ENCODE results near the gene SMAD3. TPM values are rescaled to one million over a fixed set of nuclear protein-coding genes. Genes with fewer than 3 reads are reported as not detected.
A peak's percentile ranks its signal among the peaks of the same experiment; 100 is the strongest.
"Not testable (repeated sequence)": the region's sequence is repeated elsewhere in the genome, so short reads cannot be mapped to it uniquely, and the experiment has no call there.

Gene SMAD3
- total RNA-seq, 2 donors from 2014 or later: 13.5 to 47.4 TPM

- Mint-ChIP-seq H3K27me3 (no peaks in the 10 kb centered on the region), H3K36me3 (no peaks in the 10 kb centered on the region), H3K27ac (peak overlapping the region in 1 of 2 donors; percentile 79), H3K4me1 (ENCODE audit: low read depth in 2 of 2) (peaks cover 57% of the 10 kb centered on the region in 2 donors), H3K9me3 (no peaks in the 10 kb centered on the region), H3K4me3 (no peak overlapping the region)
- no peak for DNase-seq (ENCODE audit: low spot score)
- no peak for ATAC-seq
These were observed 80.8 kb downstream of the SMAD3 start for GRCh38 chr15:67146234-67146633.

- no peaks in the 10 kb centered on the region for H3K27me3 Mint-ChIP-seq
- H3K9me3 Mint-ChIP-seq: no peaks in the 10 kb centered on the region
- no peaks in the 10 kb centered on the region for H3K36me3 Mint-ChIP-seq
- H3K4me1 Mint-ChIP-seq (ENCODE audit: low read depth in 2 of 2): peaks cover 56 to 57% of the 10 kb centered on the region in 2 donors
- H3K27ac Mint-ChIP-seq: peak overlapping the region in 1 of 2 donors; percentile 79
- ATAC-seq: no peak
- DNase-seq (ENCODE audit: low spot score): no peak
- no peak overlapping the region for H3K4me3 Mint-ChIP-seq
These were observed 81.5 kb downstream of the SMAD3 start for GRCh38 chr15:67146875-67147381.

GRCh38 chr15:67147396-67147949 lies 82.1 kb downstream of the SMAD3 start:
- H3K36me3 Mint-ChIP-seq: no peaks in the 10 kb centered on the region
- DNase-seq (ENCODE audit: low spot score) (no peak), ATAC-seq (no peak)
- H3K9me3 Mint-ChIP-seq: no peaks in the 10 kb centered on the region
- H3K27me3 Mint-ChIP-seq: no peaks in the 10 kb centered on the region
- peak overlapping the region in 1 of 2 donors; percentile 79 for H3K27ac Mint-ChIP-seq
- peaks cover 56 to 61% of the 10 kb centered on the region in 2 donors for H3K4me1 Mint-ChIP-seq (ENCODE audit: low read depth in 2 of 2)
- no peak overlapping the region for H3K4me3 Mint-ChIP-seq

- no peak for ATAC-seq
- Mint-ChIP-seq H3K9me3 (no peaks in the 10 kb centered on the region), H3K27ac (peak overlapping the region in 1 of 2 donors; percentile 80)
These were observed 82.8 kb downstream of the SMAD3 start for GRCh38 chr15:67148196-67148701.

GRCh38 chr15:67149068-67149772 lies 83.8 kb downstream of the SMAD3 start:
- ATAC-seq: no peak
- Mint-ChIP-seq H3K9me3 (no peaks in the 10 kb centered on the region), H3K27ac (peak overlapping the region in 1 of 2 donors; percentile 80), H3K4me1 (ENCODE audit: low read depth in 2 of 2) (peaks cover 60 to 66% of the 10 kb centered on the region in 2 donors), H3K27me3 (no peaks in the 10 kb centered on the region), H3K4me3 (peak overlapping the region; percentile 26), H3K36me3 (no peaks in the 10 kb centered on the region)
- DNase-seq (ENCODE audit: low spot score): no peak

More at GRCh38 chr15:67148196-67148701, 82.8 kb downstream of the SMAD3 start:
- H3K36me3 Mint-ChIP-seq: no peaks in the 10 kb centered on the region
- H3K4me1 Mint-ChIP-seq (ENCODE audit: low read depth in 2 of 2): peaks cover 60 to 64% of the 10 kb centered on the region in 2 donors
- H3K4me3 Mint-ChIP-seq: no peak overlapping the region
- no peaks in the 10 kb centered on the region for H3K27me3 Mint-ChIP-seq
- DNase-seq (ENCODE audit: low spot score): no peak

GRCh38 chr15:67149773-67150022 lies 84.3 kb downstream of the SMAD3 start:
- ATAC-seq (no peak), DNase-seq (ENCODE audit: low spot score) (no peak)
- H3K4me1 Mint-ChIP-seq (ENCODE audit: low read depth in 2 of 2): peaks cover 59 to 64% of the 10 kb centered on the region in 2 donors
- peak overlapping the region in 1 of 2 donors; percentile 90 for H3K27ac Mint-ChIP-seq
- no peaks in the 10 kb centered on the region for H3K36me3 Mint-ChIP-seq
- peak overlapping the region; percentile 73 for H3K4me3 Mint-ChIP-seq
- H3K27me3 Mint-ChIP-seq: no peaks in the 10 kb centered on the region
- H3K9me3 Mint-ChIP-seq: no peaks in the 10 kb centered on the region

- H3K4me1 Mint-ChIP-seq (ENCODE audit: low read depth in 2 of 2): peaks cover 56 to 58% of the 10 kb centered on the region in 2 donors
- H3K27me3 Mint-ChIP-seq: no peaks in the 10 kb centered on the region
- no peaks in the 10 kb centered on the region for H3K9me3 Mint-ChIP-seq
- no peaks in the 10 kb centered on the region for H3K36me3 Mint-ChIP-seq
- DNase-seq (ENCODE audit: low spot score) (no peak), ATAC-seq (peak; percentile 74 to 75)
- H3K27ac Mint-ChIP-seq: peak overlapping the region; percentile 74 to 90
- peak overlapping the region; percentile 73 for H3K4me3 Mint-ChIP-seq
These were observed 84.8 kb downstream of the SMAD3 start for GRCh38 chr15:67150023-67150860.

- Mint-ChIP-seq H3K4me3 (no peak overlapping the region), H3K4me1 (ENCODE audit: low read depth in 2 of 2) (peaks cover 46 to 49% of the 10 kb centered on the region in 2 donors), H3K27ac (no peak overlapping the region), H3K36me3 (peaks cover 5% of the 10 kb centered on the region), H3K9me3 (no peaks in the 10 kb centered on the region), H3K27me3 (no peaks in the 10 kb centered on the region)
- ATAC-seq (no peak), DNase-seq (ENCODE audit: low spot score) (no peak)
These were observed 87.0 kb downstream of the SMAD3 start for GRCh38 chr15:67152429-67152828.

GRCh38 chr15:67153044-67153443 lies 87.6 kb downstream of the SMAD3 start:
- H3K4me1 Mint-ChIP-seq (ENCODE audit: low read depth in 2 of 2): peaks cover 45 to 49% of the 10 kb centered on the region in 2 donors
- not testable (repeated sequence) for DNase-seq (ENCODE audit: low spot score); H3K27ac Mint-ChIP-seq; H3K9me3 Mint-ChIP-seq; H3K36me3 Mint-ChIP-seq; ATAC-seq; H3K27me3 Mint-ChIP-seq; H3K4me3 Mint-ChIP-seq

- ATAC-seq (no peak), DNase-seq (ENCODE audit: low spot score) (no peak)
- H3K4me1 Mint-ChIP-seq (ENCODE audit: low read depth in 2 of 2): peaks cover 41 to 43% of the 10 kb centered on the region in 2 donors
- no peak overlapping the region for H3K27ac Mint-ChIP-seq
- no peaks in the 10 kb centered on the region for H3K27me3 Mint-ChIP-seq
- no peaks in the 10 kb centered on the region for H3K9me3 Mint-ChIP-seq
- no peak overlapping the region for H3K4me3 Mint-ChIP-seq
- H3K36me3 Mint-ChIP-seq: peaks cover 5% of the 10 kb centered on the region
These were observed 88.8 kb downstream of the SMAD3 start for GRCh38 chr15:67154249-67154648.

GRCh38 chr15:67156426-67156825 lies 91.0 kb downstream of the SMAD3 start:
- Mint-ChIP-seq H3K36me3 (peaks cover 5% of the 10 kb centered on the region), H3K4me1 (ENCODE audit: low read depth in 2 of 2) (peaks cover 30 to 34% of the 10 kb centered on the region in 2 donors), H3K9me3 (no peaks in the 10 kb centered on the region), H3K4me3 (no peak overlapping the region), H3K27me3 (no peaks in the 10 kb centered on the region), H3K27ac (no peak overlapping the region)
- ATAC-seq: no peak
- DNase-seq (ENCODE audit: low spot score): no peak

GRCh38 chr15:67156834-67157233 lies 91.4 kb downstream of the SMAD3 start:
- Mint-ChIP-seq H3K36me3 (peaks cover 5% of the 10 kb centered on the region), H3K27ac (no peak overlapping the region), H3K27me3 (no peaks in the 10 kb centered on the region), H3K4me3 (no peak overlapping the region), H3K9me3 (no peaks in the 10 kb centered on the region), H3K4me1 (ENCODE audit: low read depth in 2 of 2) (peaks cover 30 to 35% of the 10 kb centered on the region in 2 donors)
- ATAC-seq (no peak), DNase-seq (ENCODE audit: low spot score) (no peak)

- DNase-seq (ENCODE audit: low spot score) (no peak), ATAC-seq (no peak)
- Mint-ChIP-seq H3K27ac (peak overlapping the region in 1 of 2 donors; percentile 53), H3K4me1 (ENCODE audit: low read depth in 2 of 2) (peaks cover 33 to 35% of the 10 kb centered on the region in 2 donors), H3K36me3 (peaks cover 5% of the 10 kb centered on the region), H3K4me3 (no peak overlapping the region), H3K9me3 (no peaks in the 10 kb centered on the region), H3K27me3 (no peaks in the 10 kb centered on the region)
These were observed 92.3 kb downstream of the SMAD3 start for GRCh38 chr15:67157521-67158252.
